PC-9 (cell line): ENCODE data around the gene SPOCK3. TPM values are rescaled to one million over a fixed set of nuclear protein-coding genes. Genes with fewer than 3 reads are reported as not detected.

ENCODE experiments used
- BruUV-seq: library from RNA; stranded (reverse); fragments of 400-500 nt; replicated peaks from 2 replicates; lab custom pipeline; 2021; lab: Mats Ljungman, UMichigan
- CTCF ChIA-PET: fragments of 300-600 bp; sonication (Branson Sonifier 250); formaldehyde crosslinking; loops from one replicate; lab custom pipeline; 2022; ENCODE audit warnings: antibody characterized with exemption; lab: Charles Lee
- POLR2A ChIA-PET: fragments of 300-600 bp; sonication (Branson Sonifier 250); formaldehyde crosslinking; loops from one replicate; lab custom pipeline; 2022; ENCODE audit warnings: antibody characterized with exemption; ENCODE audit not compliant: unreplicated experiment; lab: Charles Lee
- DNase-seq, 2 experiments: peaks; one replicate each; pipeline versions ENCODE4 v3.0.0 to v3.0.0-alpha.2; 2015 to 2022; ENCODE audit warnings: mixed read lengths in 1 of 2
- H2AFZ ChIP-seq: fragments of 200-600 bp; sonication (generic); 2 replicates; pipeline ENCODE4 v1.8.1; 2017; ENCODE audit warnings: antibody characterized with exemption
- H3F3A ChIP-seq: fragments of 200-600 bp; sonication (generic); 2 replicates; pipeline ENCODE4 v1.8.1; 2017; ENCODE audit warnings: antibody characterized with exemption, mild to moderate bottlenecking, low read depth; ENCODE audit not compliant: insufficient read depth
- H3K27ac ChIP-seq: fragments of 200-600 bp; sonication (generic); 2 replicates; pipeline ENCODE4 v1.6.1; 2016; ENCODE audit warnings: mixed run types
- H3K27me3 ChIP-seq: fragments of 200-600 bp; sonication (generic); 2 replicates; pipeline ENCODE4 v1.6.1; 2016; ENCODE audit warnings: low read depth, mixed run types; ENCODE audit not compliant: insufficient read depth
- H3K36me3 ChIP-seq: fragments of 200-600 bp; sonication (generic); 2 replicates; pipeline ENCODE4 v1.6.1; 2016; ENCODE audit warnings: low read depth, mixed run types
- H3K4me1 ChIP-seq: fragments of 200-600 bp; sonication (generic); replicated peaks from 2 replicates; pipeline ENCODE4 v1.6.1; 2016; ENCODE audit warnings: mixed run types; ENCODE audit not compliant: insufficient read depth
- H3K4me2 ChIP-seq: fragments of 200-600 bp; sonication (generic); 2 replicates; pipeline ENCODE4 v1.6.1; 2017; ENCODE audit warnings: mixed run types
- H3K4me3 ChIP-seq: fragments of 200-600 bp; sonication (generic); 2 replicates; pipeline ENCODE4 v1.6.1; 2016; ENCODE audit warnings: mixed run types
- H3K79me2 ChIP-seq: fragments of 200-600 bp; sonication (generic); 2 replicates; pipeline ENCODE4 v1.6.1; 2017; ENCODE audit warnings: low read depth, mixed run types
- H3K9me2 ChIP-seq: fragments of 200-600 bp; sonication (generic); 2 replicates; pipeline ENCODE4 v1.8.1; 2017; ENCODE audit warnings: mild to moderate bottlenecking; ENCODE audit not compliant: insufficient read depth
- H3K9me3 ChIP-seq: fragments of 200-600 bp; sonication (generic); 2 replicates; pipeline ENCODE4 v1.8.1; 2016; ENCODE audit warnings: low read depth; ENCODE audit not compliant: insufficient read depth
- H4K20me1 ChIP-seq: fragments of 200-600 bp; sonication (generic); 2 replicates; pipeline ENCODE4 v1.8.1; 2017; ENCODE audit not compliant: insufficient read depth
- CTCF ChIP-seq: fragments of 200-600 bp; sonication (generic); conservative IDR thresholded peaks from 2 replicates; pipeline ENCODE4 v1.6.1; 2017; ENCODE audit warnings: mixed run types, antibody characterized with exemption, mild to moderate bottlenecking, moderate library complexity
- EZH2 ChIP-seq: fragments of 200-600 bp; sonication (generic); IDR thresholded peaks from 2 replicates; pipeline ENCODE4 v1.8.0; 2017; ENCODE audit warnings: antibody characterized with exemption, low read depth
- intact Hi-C: fragments of 100-400 bp; cut with micrococcal nuclease; formaldehyde crosslinking; loops from one replicate; pipeline ENCODE4 v1.10.0; 2022; ENCODE audit not compliant: unreplicated experiment
- total RNA-seq: library from RNA; stranded (reverse); gene quantifications from 2 replicates; pipeline ENCODE4 v1.2.3, GENCODE V29; 2021

SPOCK3 gene
- total RNA-seq, 1 experiment from 2014 or later: not detected

GRCh38 chr4:166846939-166847338 lies 387.4 kb downstream of the SPOCK3 start:
- POLR2A ChIA-PET: no interaction called here
- H3K79me2 ChIP-seq: no peaks in the 10 kb centered on the region
- DNase-seq: no peak

GRCh38 chr4:166842795-166843261 lies 391.5 kb downstream of the SPOCK3 start:
- Histone ChIP-seq H2AFZ (no peak overlapping the region), H3K4me3 (no peak overlapping the region), H3F3A (no peaks in the 10 kb centered on the region), H4K20me1 (no peaks in the 10 kb centered on the region), H3K27me3 (no peaks in the 10 kb centered on the region), H3K79me2 (no peaks in the 10 kb centered on the region), H3K36me3 (no peaks in the 10 kb centered on the region), H3K27ac (no peak overlapping the region), H3K9me3 (no peaks in the 10 kb centered on the region), H3K9me2 (no peaks in the 10 kb centered on the region), H3K4me2 (no peak overlapping the region), H3K4me1 (no peaks in the 10 kb centered on the region)
- BruUV-seq: no TSS peak
- intact Hi-C loops: no loop called here
- CTCF ChIA-PET: no interaction called here
- POLR2A ChIA-PET: no interaction called here
- TF ChIP-seq CTCF (no peak), EZH2 (no peak)
- no peak for DNase-seq

More at GRCh38 chr4:166846939-166847338, 387.4 kb downstream of the SPOCK3 start:
- Histone ChIP-seq H3K4me3 (no peak overlapping the region), H3K9me3 (no peaks in the 10 kb centered on the region), H3F3A (no peaks in the 10 kb centered on the region), H3K27ac (no peak overlapping the region), H3K27me3 (no peaks in the 10 kb centered on the region), H4K20me1 (no peaks in the 10 kb centered on the region), H3K4me1 (no peaks in the 10 kb centered on the region), H3K4me2 (no peak overlapping the region), H3K36me3 (no peaks in the 10 kb centered on the region), H3K9me2 (no peaks in the 10 kb centered on the region), H2AFZ (no peak overlapping the region)
- BruUV-seq: no TSS peak
- CTCF ChIA-PET: no interaction called here
- TF ChIP-seq EZH2 (no peak), CTCF (no peak)
- intact Hi-C loops: no loop called here

GRCh38 chr4:166839615-166840251 lies 394.6 kb downstream of the SPOCK3 start:
- H3F3A ChIP-seq: no peaks in the 10 kb centered on the region
- H3K9me3 ChIP-seq: no peaks in the 10 kb centered on the region
- H3K4me1 ChIP-seq: no peaks in the 10 kb centered on the region
- intact Hi-C loops: no loop called here
- POLR2A ChIA-PET: no interaction called here
- no peak for TF ChIP-seq EZH2
- TF ChIP-seq CTCF: no peak
- no peaks in the 10 kb centered on the region for H4K20me1 ChIP-seq
- H3K9me2 ChIP-seq: no peaks in the 10 kb centered on the region
- BruUV-seq: no TSS peak
- H3K27me3 ChIP-seq: no peaks in the 10 kb centered on the region
- H3K79me2 ChIP-seq: no peaks in the 10 kb centered on the region
- DNase-seq: no peak
- CTCF ChIA-PET: no interaction called here
- no peak overlapping the region for H3K27ac ChIP-seq
- H2AFZ ChIP-seq: no peak overlapping the region
- H3K36me3 ChIP-seq: no peaks in the 10 kb centered on the region
- H3K4me3 ChIP-seq: no peak overlapping the region
- H3K4me2 ChIP-seq: no peak overlapping the region
